SH-SY5Y (cell line): Measurements from ENCODE around the gene TMEM25.

Experiments
- GATA2 ChIP-seq: IDR thresholded peaks from 2 replicates; pipeline ENCODE4 v1.6.1; 2011; ENCODE audit warnings: mild to moderate bottlenecking, low read depth, low read length
- GATA3 ChIP-seq: IDR thresholded peaks from 2 replicates; pipeline ENCODE4 v1.6.1; 2011; ENCODE audit warnings: low read depth, mild to moderate bottlenecking, low read length, moderate library complexity

DNA sequence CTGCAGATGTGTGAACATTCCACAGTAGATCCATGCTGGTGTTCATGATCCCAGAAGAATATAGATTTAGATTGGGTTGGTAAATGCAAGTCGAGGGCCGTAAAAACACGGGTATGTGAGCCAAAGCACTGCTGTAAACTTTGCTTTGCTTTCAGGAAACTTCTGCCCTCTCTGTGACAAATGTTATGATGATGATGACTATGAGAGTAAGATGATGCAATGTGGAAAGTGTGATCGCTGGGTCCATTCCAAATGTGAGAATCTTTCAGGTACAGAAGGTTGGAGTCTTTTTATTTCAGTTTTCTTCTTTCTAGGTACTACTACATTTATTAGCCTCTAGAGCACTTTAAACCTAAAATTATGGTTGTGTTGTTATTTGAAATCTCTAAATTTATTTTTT, 40.0 kb upstream of the TMEM25 start:
- TF ChIP-seq GATA2 = no peak
- no peak for TF ChIP-seq GATA3
